HEK293T (cell line): Measurements from ENCODE around the gene STEAP4.

ENCODE experiments used
- CTCF ChIA-PET: fragments of 350-600 bp; formaldehyde crosslinking; extraction: SDS; loops from one replicate; lab custom pipeline; 2021; ENCODE audit warnings: antibody characterized with exemption, inconsistent platforms; lab: Yijun Ruan, JAX
- POLR2A ChIA-PET: fragments of 350-600 bp; formaldehyde crosslinking; extraction: SDS; loops from one replicate; lab custom pipeline; 2020; ENCODE audit warnings: antibody characterized with exemption, inconsistent platforms; lab: Yijun Ruan, JAX
- DNase-seq: peaks from one replicate; pipeline ENCODE4 v3.0.0; 2012; ENCODE audit warnings: mixed read lengths; ENCODE audit errors: extremely low spot score
- ARNT ChIP-seq: fragments of 450-650 bp; IDR thresholded peaks from 2 replicates; pipeline ENCODE4 v1.6.1; 2017; ENCODE audit warnings: mild to moderate bottlenecking
- BHLHE40 ChIP-seq: fragments of 450-650 bp; IDR thresholded peaks from 2 replicates; pipeline ENCODE4 v1.6.1; 2016; ENCODE audit warnings: mild to moderate bottlenecking, moderate library complexity, borderline replicate concordance
- CTBP1 ChIP-seq: fragments of 450-650 bp; IDR thresholded peaks from 2 replicates; pipeline ENCODE4 v1.6.1; 2016; ENCODE audit warnings: borderline replicate concordance
- ELF4 ChIP-seq: fragments of 450-650 bp; IDR thresholded peaks from 2 replicates; pipeline ENCODE4 v1.6.1; 2017; ENCODE audit warnings: antibody characterized with exemption
- FOXA1 ChIP-seq: fragments of 450-650 bp; IDR thresholded peaks from 2 replicates; pipeline ENCODE4 v1.6.1; 2016; ENCODE audit warnings: mild to moderate bottlenecking
- FOXK2 ChIP-seq: fragments of 450-650 bp; IDR thresholded peaks from 2 replicates; pipeline ENCODE4 v1.6.1; 2016; ENCODE audit warnings: mild to moderate bottlenecking
- FOXM1 ChIP-seq: fragments of 450-650 bp; IDR thresholded peaks from 2 replicates; pipeline ENCODE4 v1.6.1; 2017; ENCODE audit warnings: mild to moderate bottlenecking, borderline replicate concordance
- HDGF ChIP-seq: fragments of 450-650 bp; IDR thresholded peaks from 2 replicates; pipeline ENCODE4 v1.6.1; 2017; ENCODE audit warnings: antibody characterized with exemption, borderline replicate concordance
- L3MBTL2 ChIP-seq: fragments of 450-650 bp; conservative IDR thresholded peaks from 2 replicates; pipeline ENCODE4 v1.6.1; 2016; ENCODE audit warnings: mild to moderate bottlenecking
- LEF1 ChIP-seq: fragments of 450-650 bp; IDR thresholded peaks from 2 replicates; pipeline ENCODE4 v1.6.1; 2017; ENCODE audit warnings: mild to moderate bottlenecking, borderline replicate concordance
- NFRKB ChIP-seq: fragments of 450-650 bp; IDR thresholded peaks from 2 replicates; pipeline ENCODE4 v1.6.1; 2016; ENCODE audit warnings: mild to moderate bottlenecking, moderate library complexity
- PKNOX1 ChIP-seq: fragments of 450-650 bp; IDR thresholded peaks from 2 replicates; pipeline ENCODE4 v1.6.1; 2016
- SP1 ChIP-seq: fragments of 450-650 bp; IDR thresholded peaks from 2 replicates; pipeline ENCODE4 v1.6.1; 2017
- SUZ12 ChIP-seq: fragments of 450-650 bp; IDR thresholded peaks from 2 replicates; pipeline ENCODE4 v1.6.1; 2016; ENCODE audit warnings: mild to moderate bottlenecking
- TARDBP ChIP-seq: fragments of 450-650 bp; IDR thresholded peaks from 2 replicates; pipeline ENCODE4 v1.6.1; 2016
- ZNF384 ChIP-seq: fragments of 450-650 bp; IDR thresholded peaks from 2 replicates; pipeline ENCODE4 v1.6.1; 2016

STEAP4 gene

GRCh38 chr7:88329532-88330463 is 23.1 kb upstream of the STEAP4 start:
- TF ChIP-seq SUZ12 (no peak), TARDBP (no peak), L3MBTL2 (no peak), ZNF384 (no peak), FOXK2 (no peak), LEF1 (no peak), BHLHE40 (no peak), HDGF (no peak), PKNOX1 (no peak), NFRKB (no peak), SP1 (no peak), ARNT (no peak), ELF4 (no peak), FOXA1 (no peak), FOXM1 (no peak), CTBP1 (no peak)
- ChIA-PET POLR2A (no interaction called here), CTCF (interaction anchor here (1.0 kb wide), 1 partner anchor 15 kb away, joined by 3 read pairs; no protein-coding TSS in a partner anchor)
- DNase-seq, result no peak

- ChIA-PET POLR2A (no interaction called here), CTCF (no interaction called here)
- TF ChIP-seq ARNT, result no peak
- no peak for TF ChIP-seq NFRKB
- TF ChIP-seq CTBP1, result no peak
- TF ChIP-seq FOXM1, result no peak
- TF ChIP-seq FOXA1, result no peak
- no peak for TF ChIP-seq HDGF
- TF ChIP-seq SUZ12, result no peak
- no peak for TF ChIP-seq LEF1
- TF ChIP-seq PKNOX1, result no peak
- DNase-seq, result no peak
Measured at GRCh38 chr7:88328787-88329186, 22.1 kb upstream of the STEAP4 start.

GRCh38 chr7:88324699-88325098 is 18.0 kb upstream of the STEAP4 start:
- CTCF ChIA-PET, result no interaction called here
- no peak for TF ChIP-seq SUZ12
- TF ChIP-seq TARDBP, result no peak
- TF ChIP-seq ZNF384, result no peak
- TF ChIP-seq FOXA1, result no peak
- TF ChIP-seq ELF4, result no peak
- no peak for TF ChIP-seq PKNOX1
- no peak for TF ChIP-seq LEF1
- TF ChIP-seq HDGF, result no peak
- no peak for TF ChIP-seq NFRKB
- no peak for TF ChIP-seq BHLHE40
- DNase-seq, result no peak
- POLR2A ChIA-PET, result no interaction called here

GRCh38 chr7:88322151-88322550 is 15.5 kb upstream of the STEAP4 start:
- ChIA-PET POLR2A (no interaction called here), CTCF (no interaction called here)
- no peak for DNase-seq
- TF ChIP-seq L3MBTL2, result no peak
- no peak for TF ChIP-seq FOXK2
- no peak for TF ChIP-seq PKNOX1
- no peak for TF ChIP-seq SP1
- no peak for TF ChIP-seq BHLHE40
- TF ChIP-seq TARDBP, result no peak
- no peak for TF ChIP-seq FOXA1

GRCh38 chr7:88321694-88322093 is 15.0 kb upstream of the STEAP4 start:
- no peak for DNase-seq
- TF ChIP-seq NFRKB (no peak), TARDBP (no peak), ARNT (no peak), CTBP1 (no peak), ELF4 (no peak), SP1 (no peak), HDGF (no peak), FOXA1 (no peak), L3MBTL2 (no peak), FOXM1 (no peak), ZNF384 (no peak), FOXK2 (no peak), SUZ12 (no peak), BHLHE40 (no peak)
- ChIA-PET POLR2A (no interaction called here), CTCF (no interaction called here)

- ChIA-PET POLR2A (no interaction called here), CTCF (no interaction called here)
- no peak for TF ChIP-seq BHLHE40
- no peak for TF ChIP-seq ELF4
- no peak for TF ChIP-seq PKNOX1
- no peak for TF ChIP-seq LEF1
- TF ChIP-seq FOXM1, result no peak
- no peak for TF ChIP-seq ARNT
- TF ChIP-seq CTBP1, result no peak
- no peak for TF ChIP-seq NFRKB
- no peak for TF ChIP-seq FOXA1
- no peak for TF ChIP-seq FOXK2
- no peak for TF ChIP-seq SP1
- TF ChIP-seq SUZ12, result no peak
- no peak for TF ChIP-seq L3MBTL2
- TF ChIP-seq ZNF384, result no peak
- TF ChIP-seq TARDBP, result no peak
- no peak for TF ChIP-seq HDGF
- DNase-seq, result no peak
Measured at GRCh38 chr7:88318196-88318595, 11.5 kb upstream of the STEAP4 start.
